ENCODE measurements around the gene NAALAD2. TPM values are rescaled to one million over a fixed set of nuclear protein-coding genes. Genes with fewer than 3 reads are reported as not detected.
"Not testable (repeated sequence)": the region's sequence is repeated elsewhere in the genome, so short reads cannot be mapped to it uniquely, and the experiment has no call there.

The NAALAD2 gene
- total RNA-seq, 1 donor from 2014 or later: 0.25 TPM

DNA sequence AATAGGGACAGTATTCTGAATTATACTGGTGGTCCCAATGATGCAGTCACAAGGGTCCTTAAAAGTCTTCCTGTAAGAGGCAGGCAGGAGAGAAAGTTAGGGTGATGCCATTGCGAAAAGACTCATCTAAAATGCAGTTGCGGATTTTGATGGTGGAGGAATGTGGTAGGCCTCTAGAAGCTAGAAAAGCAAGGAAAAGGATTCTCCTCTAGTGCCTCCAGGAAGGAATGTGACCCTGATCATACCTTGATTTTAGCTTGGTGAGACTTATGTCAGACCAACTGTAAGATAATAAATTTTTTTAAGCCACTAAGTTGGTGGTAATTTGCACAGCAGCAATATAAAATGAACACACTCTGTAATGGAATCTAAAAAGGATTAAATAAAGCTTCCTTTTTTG, 54.5 kb downstream of the NAALAD2 start:
- DNase-seq (ENCODE audit: low spot score) (no peak), ATAC-seq (no peak)

- ATAC-seq: no peak
- no peak for DNase-seq (ENCODE audit: low spot score)
Measured at GRCh38 chr11:90192869-90193582, 58.6 kb downstream of the NAALAD2 start.

DNA sequence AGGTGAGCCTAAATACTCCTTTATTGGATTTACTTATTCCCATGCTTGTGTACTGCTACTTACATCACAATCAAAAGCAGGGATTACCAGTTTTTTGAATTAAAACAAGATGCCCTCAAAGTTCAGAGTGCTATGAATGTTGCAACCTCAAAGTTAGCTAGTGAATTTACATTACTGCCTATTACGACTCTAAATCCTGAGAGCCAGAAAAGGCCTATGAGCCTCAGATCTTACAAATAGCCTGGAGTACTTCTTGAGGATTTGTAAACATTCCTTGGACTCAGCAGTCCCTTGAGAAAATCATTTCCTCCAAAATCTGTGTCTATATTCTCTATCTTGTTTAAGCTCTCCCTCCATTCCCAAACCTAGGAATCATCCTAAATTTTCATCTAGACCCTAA, 62.9 kb downstream of the NAALAD2 start:
- no peak for ATAC-seq
- DNase-seq (ENCODE audit: low spot score): no peak

DNA sequence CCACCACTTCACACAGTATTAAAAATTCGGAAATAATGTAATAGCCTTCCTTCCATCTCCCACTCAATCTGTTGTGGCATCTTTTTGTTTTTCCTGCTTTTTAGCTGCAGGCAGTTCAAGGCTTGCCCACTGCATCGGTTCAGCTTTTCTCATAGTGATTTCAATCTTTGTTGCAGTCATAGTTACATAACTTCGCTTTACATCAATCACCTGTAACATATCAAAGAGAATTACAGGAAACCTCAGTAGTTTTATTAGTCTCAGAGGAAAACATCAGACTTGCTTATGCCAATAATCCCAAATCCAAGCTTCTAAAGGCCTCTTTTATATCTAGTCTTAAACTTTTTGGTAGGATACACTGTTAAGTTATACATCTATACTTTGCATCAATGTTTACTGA, 67.9 kb downstream of the NAALAD2 start:
- ATAC-seq (no peak), DNase-seq (ENCODE audit: low spot score) (no peak)

DNA sequence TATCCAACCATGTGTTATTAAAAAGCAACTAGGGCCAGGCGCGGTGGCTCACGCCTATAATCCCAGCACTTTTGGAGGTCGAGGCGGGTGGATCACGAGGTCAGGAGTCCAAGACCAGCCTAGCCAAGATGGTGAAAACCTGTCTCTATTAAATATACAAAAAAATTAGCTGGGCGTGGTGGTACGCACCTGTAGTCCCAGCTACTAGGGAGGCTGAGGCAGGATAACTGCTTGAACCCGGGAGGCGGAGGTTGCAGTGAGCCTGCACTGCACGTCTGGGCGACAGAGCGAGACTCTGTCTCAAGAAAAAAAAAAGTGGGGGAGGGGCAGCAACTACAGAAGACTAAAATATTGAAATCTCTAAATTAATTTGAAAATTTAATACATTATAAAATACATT, 69.9 kb downstream of the NAALAD2 start:
- DNase-seq (ENCODE audit: low spot score): no peak
- no peak for ATAC-seq

GRCh38 chr11:90204832-90205646, 70.6 kb downstream of the NAALAD2 start:
- ATAC-seq (peak; percentile 90), DNase-seq (ENCODE audit: low spot score) (no peak)

- not testable (repeated sequence) for ATAC-seq; DNase-seq (ENCODE audit: low spot score)
Measured at GRCh38 chr11:90207992-90208391, 73.5 kb downstream of the NAALAD2 start.

GRCh38 chr11:90208857-90209256, 74.4 kb downstream of the NAALAD2 start:
- no peak for ATAC-seq
- DNase-seq (ENCODE audit: low spot score): no peak

- ATAC-seq: no peak
Measured at GRCh38 chr11:90213322-90213721, 78.9 kb downstream of the NAALAD2 start.

DNA sequence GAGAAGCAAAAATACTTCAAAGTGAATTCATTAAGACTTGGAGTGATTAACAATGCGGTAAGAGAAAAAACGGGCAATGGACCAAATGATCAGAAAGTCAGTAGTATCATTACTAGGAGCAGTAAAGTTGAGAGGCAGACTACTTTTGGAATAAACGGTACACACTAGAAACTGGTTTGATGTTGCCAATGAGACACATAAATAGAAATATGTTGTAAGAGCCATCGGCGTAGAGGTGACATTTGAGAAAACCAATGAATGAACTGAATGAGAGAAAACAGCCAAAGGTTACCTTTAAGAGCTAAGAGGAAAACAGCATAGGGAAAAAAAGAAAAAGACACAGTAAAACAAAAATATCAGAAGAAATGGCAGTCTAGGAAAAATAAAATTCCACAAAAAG, 82.1 kb downstream of the NAALAD2 start:
- DNase-seq (ENCODE audit: low spot score) (no peak), ATAC-seq (no peak)

More at GRCh38 chr11:90213322-90213721, 78.9 kb downstream of the NAALAD2 start:
- DNase-seq (ENCODE audit: low spot score): no peak

DNA sequence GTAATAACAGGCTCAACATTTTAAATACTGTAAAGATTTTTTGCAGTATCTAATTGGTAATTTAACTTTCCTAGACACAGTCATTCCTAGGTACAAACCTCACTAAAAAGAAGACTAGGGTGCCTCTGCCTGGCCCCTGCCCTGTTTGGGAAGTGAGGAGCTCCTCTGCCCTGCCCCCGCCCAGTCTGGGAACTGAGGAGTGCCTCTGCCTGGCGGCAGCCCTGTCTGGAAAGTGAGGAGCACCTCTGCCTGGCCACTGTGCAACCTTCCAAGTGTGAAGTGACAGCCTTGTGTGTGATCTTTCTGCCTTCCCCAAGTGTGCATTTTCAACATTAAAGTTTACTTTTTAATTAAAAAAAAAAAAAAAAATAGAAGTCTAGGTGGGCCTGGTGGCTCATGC, 84.1 kb downstream of the NAALAD2 start:
- DNase-seq (ENCODE audit: low spot score) (no peak), ATAC-seq (no peak)

- ATAC-seq (no peak), DNase-seq (ENCODE audit: low spot score) (no peak)
Measured at GRCh38 chr11:90219438-90219837, 85.0 kb downstream of the NAALAD2 start.

GRCh38 chr11:90220391-90220790, 85.9 kb downstream of the NAALAD2 start:
- ATAC-seq (no peak), DNase-seq (ENCODE audit: low spot score) (no peak)

GRCh38 chr11:90221803-90222458, 87.5 kb downstream of the NAALAD2 start:
- no peak for DNase-seq (ENCODE audit: low spot score)
- peak; percentile 51 for ATAC-seq

GRCh38 chr11:90222459-90223247, 88.2 kb downstream of the NAALAD2 start, which contains the start of gene CHORDC1:
Gene CHORDC1, minus strand, starts transcription at chr11:90223049. Its CDS starts 95 bp downstream, at chr11:90222954.
- ATAC-seq: peak; percentile 96
- peak; percentile 98 for DNase-seq (ENCODE audit: low spot score)

GRCh38 chr11:90223248-90223585, 88.8 kb downstream of the NAALAD2 start:
- ATAC-seq (peak; percentile 72), DNase-seq (ENCODE audit: low spot score) (no peak)

- DNase-seq (ENCODE audit: low spot score): no peak
- no peak for ATAC-seq
Measured at GRCh38 chr11:90228056-90228455, 93.6 kb downstream of the NAALAD2 start.

DNA sequence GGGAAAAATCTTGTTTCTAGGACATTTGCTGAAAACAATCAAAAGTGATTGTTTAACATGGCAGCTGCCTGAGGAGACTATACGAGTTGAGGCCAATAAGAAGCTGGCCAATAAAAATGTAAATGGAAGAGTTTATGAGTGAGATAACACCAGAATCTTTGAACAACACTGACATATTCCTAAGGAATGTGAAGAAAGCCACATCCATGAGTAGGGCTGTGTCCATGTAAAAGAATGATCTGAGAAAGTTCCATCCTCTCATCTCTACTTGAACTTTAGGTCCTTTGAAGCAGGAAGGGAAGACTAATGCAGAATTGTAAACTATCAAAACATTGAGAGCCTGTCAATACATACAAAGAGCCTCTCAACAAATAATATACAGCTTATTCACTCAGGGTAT, 95.3 kb downstream of the NAALAD2 start:
- no peak for DNase-seq (ENCODE audit: low spot score)
- ATAC-seq: no peak

- ATAC-seq (no peak), DNase-seq (ENCODE audit: low spot score) (no peak)
Measured at GRCh38 chr11:90234977-90235376, 100.5 kb downstream of the NAALAD2 start.

DNA sequence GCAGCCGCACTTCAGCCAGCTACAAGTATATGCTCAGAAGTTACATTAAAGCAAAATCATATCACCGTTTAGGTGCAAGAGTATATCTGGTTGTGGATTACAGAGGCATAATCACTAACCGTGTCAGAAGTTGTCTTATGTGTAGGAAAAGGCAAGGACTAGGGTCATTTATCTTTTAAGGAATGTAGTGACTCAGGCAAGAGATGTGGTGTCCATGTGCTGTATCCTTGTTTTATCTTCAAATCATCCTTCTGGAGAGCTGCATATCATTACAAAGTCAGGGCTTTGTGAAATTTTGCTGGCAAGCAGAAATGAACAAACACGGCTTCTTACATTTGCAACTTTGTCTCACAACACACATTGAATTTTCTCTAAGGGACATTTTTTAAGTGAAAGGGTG, 101.1 kb downstream of the NAALAD2 start:
- no peak for DNase-seq (ENCODE audit: low spot score)
- no peak for ATAC-seq

DNA sequence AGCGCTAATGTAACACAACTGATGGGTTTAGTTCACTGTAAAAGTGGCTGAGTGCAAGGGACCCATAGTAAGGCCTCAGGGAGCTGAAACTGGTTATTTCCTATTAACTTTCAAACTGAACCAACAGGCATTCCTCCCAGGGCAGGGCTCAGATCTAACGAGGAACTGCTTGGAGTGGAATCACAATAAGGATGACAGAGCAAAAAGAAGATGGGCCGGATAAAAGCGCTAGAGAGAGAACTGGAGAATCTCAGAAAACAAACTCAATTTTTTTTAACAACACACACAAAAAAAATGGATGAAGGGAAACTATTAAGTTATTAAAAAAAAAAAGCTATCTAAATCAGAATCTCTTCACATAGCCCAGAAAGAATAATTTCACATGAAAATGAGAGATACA, 102.5 kb downstream of the NAALAD2 start:
- DNase-seq (ENCODE audit: low spot score): no peak
- no peak for ATAC-seq
